OCI-LY1 (cell line): ENCODE data around the gene PRKG1.

Experiments
- EZH2 ChIP-seq: fragments of 200-600 bp; sonication (generic), shearing (Covaris generic); IDR thresholded peaks from 2 replicates; pipeline ENCODE4 v1.8.0; 2017; ENCODE audit warnings: borderline replicate concordance, mixed run types, mild to moderate bottlenecking, antibody characterized with exemption, low read length, moderate library complexity, mixed read lengths
- TF ChIP-seq, protein P1 (sequence below): fragments of 200-600 bp; sonication (generic), shearing (Covaris generic); IDR thresholded peaks from 2 replicates; pipeline ENCODE4 v1.5.1; 2017; ENCODE audit warnings: mild to moderate bottlenecking, antibody characterized with exemption, low read length, moderate library complexity, mixed read lengths

DNA sequence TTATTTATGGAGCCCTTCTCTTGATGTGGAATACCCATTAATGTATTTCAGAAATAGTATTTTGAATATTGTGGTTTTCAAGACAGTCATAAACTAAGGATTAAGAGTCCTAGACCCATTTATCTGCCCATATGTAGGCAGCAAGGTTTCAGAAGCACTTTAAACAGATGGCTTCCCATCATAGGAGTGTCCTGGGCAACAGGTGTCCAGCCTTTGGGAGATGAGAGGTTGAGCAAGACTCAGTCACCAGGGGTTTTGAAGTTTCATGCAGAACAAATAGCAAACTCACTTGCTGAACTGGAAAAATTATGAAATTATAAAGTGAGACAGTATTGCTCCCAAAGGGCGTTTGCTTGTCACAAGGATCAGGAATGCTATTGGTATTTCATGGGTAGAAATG is 818.0 kb downstream of the PRKG1 start:
- TF ChIP-seq, protein P1, sequence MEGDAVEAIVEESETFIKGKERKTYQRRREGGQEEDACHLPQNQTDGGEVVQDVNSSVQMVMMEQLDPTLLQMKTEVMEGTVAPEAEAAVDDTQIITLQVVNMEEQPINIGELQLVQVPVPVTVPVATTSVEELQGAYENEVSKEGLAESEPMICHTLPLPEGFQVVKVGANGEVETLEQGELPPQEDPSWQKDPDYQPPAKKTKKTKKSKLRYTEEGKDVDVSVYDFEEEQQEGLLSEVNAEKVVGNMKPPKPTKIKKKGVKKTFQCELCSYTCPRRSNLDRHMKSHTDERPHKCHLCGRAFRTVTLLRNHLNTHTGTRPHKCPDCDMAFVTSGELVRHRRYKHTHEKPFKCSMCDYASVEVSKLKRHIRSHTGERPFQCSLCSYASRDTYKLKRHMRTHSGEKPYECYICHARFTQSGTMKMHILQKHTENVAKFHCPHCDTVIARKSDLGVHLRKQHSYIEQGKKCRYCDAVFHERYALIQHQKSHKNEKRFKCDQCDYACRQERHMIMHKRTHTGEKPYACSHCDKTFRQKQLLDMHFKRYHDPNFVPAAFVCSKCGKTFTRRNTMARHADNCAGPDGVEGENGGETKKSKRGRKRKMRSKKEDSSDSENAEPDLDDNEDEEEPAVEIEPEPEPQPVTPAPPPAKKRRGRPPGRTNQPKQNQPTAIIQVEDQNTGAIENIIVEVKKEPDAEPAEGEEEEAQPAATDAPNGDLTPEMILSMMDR: no peak
- TF ChIP-seq EZH2: no peak
